Measurements from ENCODE around the gene SAMD15. TPM values are rescaled to one million over a fixed set of nuclear protein-coding genes. Genes with fewer than 3 reads are reported as not detected.
"Not testable (repeated sequence)": the region's sequence is repeated elsewhere in the genome, so short reads cannot be mapped to it uniquely, and the experiment has no call there.

SAMD15 gene
- polyA plus RNA-seq, 5 donors: 3.0 to 5.7 (median 3.5) TPM

DNA sequence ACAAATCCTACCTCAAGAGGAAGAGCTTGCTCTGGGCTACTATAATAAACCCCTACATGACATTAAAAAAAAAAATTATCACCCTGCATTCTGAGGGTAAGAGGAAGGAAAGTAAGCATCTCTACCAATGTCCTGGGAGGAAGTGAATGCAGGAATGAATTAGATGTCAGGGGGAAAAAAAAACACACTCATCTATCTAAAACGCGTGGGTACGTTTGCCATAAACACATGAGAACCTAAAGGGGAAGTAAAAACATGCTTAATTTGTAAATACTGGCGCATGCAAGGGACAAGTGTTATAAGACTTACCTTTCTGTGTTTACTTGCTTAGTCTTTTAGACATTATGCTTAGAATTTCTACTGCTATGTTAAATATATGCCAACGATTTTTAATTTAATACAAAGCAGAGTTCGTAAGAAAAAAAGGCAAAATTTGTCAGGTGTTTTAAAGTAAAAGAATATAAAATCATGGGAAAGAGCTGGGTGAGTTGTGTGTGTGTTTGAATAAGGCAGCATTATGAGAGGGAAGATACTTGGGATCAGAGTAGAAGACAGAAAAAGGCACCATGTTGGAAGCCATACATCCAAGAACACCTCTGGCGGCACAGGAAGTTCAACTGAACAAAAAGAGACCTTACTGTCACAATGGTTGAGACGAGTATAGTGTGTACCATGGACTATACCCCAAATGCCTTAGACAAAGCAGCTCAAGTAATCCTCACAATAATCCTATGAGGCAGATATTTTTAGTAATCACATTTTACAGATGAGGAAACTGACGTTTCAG, 1.8 kb upstream of the SAMD15 start:
- no peak for DNase-seq

DNA sequence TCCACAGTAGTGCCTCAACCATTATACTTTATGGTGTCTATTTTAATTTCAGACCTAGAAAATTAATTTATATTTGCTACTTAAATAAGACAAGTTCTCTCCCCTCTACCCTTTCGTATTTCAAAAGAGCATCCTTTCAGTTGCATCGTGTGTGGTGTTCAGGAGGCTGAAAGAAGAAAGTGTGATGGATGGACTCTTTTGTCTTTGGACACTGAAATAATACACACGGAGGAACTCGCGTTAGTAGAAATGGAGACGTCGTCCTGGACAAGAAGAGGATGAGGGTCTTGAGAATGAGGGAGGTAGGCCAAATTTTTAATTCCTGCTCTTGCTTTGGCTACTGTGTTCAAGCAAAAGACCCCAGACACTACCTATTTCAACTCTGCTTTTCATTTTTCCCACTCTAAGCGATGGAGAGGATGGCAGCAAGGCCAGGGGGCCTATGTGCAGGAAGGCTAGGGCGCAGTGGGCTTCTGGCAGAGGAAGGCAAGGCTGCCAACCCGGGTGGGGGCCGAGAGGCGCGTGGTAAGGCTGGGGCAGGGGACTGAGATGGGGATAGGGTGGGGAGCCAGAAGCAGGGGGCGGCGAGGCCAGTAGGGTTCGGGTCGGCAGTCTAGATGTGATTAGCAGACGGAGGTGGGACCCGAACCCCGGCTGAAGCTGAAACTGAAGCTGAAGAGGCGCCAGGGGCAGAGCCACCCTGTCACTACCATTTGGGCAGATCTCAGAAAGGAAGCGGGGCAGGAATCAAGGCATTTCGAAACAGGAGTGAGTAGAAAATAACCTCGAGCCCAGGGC, 1.0 kb upstream of the SAMD15 start:
- peak; percentile 1 to 30 for DNase-seq

DNA sequence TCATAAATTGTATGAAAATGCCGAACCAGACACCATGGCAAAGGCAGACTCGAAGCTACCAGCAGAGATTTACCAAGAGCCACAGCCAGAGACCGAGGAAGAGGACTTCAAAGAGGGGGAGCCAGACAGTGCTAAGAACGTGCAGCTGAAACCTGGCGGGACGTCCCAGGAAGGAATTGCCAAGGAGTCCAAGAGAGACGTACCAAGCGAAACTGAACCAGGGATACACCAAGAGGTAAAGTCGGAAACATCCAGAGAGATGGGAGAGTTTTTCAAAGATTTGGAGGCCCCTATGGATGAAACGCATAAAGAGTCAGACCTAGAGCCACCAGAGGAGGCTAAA, 294 bp downstream of the SAMD15 start:
- DNase-seq: no peak

DNA sequence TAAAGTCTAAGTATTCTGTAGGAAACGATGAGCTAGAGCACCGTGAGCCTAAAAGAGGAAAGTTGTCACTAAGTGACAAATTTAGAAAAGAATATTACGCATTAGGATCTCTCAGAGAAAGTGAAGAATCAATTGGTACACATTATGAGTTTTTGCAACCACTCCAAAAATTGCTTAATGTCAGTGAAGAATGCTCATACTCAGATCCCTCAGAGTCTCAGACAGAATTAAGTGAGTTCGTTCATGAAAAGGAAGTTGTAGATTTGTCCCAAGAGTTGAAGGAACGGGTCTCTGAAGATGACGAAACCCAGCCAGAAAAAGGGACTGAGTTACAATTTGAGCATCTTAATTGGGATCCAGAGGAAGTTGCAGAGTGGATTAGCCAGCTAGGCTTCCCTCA, 1.5 kb downstream of the SAMD15 start:
- no peak for DNase-seq

DNA sequence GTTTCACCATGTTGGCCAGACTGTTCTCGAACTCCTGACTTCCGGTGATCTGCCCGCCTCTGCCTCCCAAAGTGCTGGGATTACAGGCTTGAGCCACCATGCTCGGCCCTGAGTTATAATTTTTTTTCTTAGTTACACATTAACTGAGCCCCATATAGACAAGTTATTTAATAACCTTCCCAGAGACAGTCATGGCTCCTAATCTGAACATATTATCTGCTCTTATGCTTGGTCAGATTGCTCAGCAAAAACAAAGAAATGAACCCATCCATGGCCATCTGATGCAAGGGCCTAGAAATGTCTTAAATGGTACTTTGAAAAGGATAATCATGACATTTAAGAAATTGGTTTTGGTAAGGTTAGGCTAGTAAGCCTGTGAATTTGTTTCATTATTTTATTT, 13.0 kb downstream of the SAMD15 start:
- DNase-seq: no peak

DNA sequence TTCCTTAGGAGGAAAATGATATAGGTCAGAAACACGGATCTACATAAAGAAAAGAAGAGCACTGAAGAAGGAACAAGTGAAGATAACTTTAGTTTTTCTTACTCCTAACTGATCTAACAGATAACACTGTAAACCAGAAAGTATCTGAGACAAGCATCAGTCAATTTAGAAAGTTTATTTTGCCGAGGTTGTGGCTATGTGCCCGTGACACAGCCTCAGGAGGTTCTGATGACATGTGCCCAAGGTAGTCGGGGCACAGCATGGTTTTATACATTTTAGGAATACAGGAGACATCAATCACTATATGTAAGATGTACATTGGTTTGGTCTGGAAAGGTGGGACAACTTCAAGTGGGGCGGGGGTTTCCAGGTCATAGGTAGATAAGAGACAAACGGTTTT, 23.0 kb downstream of the SAMD15 start:
- no peak for DNase-seq

DNA sequence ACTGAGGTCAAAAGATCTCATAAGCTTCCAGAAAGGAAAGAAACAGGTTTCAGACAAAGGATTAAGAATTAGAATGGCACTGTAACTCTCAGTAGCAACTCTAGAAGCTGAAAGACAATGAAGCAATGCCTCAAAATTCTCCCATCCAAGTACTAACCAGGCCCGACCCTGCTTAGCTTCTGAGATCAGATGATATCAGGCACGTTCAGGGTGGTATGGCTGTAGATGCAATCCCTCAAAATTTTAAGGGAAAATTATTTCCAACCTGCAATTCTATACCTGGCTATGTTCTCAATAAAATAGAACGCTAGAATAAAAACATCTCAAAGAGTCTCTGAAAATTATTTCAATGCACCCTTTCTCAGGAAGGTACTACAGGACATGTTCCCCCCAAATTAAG, 26.6 kb downstream of the SAMD15 start:
- no peak for DNase-seq

DNA sequence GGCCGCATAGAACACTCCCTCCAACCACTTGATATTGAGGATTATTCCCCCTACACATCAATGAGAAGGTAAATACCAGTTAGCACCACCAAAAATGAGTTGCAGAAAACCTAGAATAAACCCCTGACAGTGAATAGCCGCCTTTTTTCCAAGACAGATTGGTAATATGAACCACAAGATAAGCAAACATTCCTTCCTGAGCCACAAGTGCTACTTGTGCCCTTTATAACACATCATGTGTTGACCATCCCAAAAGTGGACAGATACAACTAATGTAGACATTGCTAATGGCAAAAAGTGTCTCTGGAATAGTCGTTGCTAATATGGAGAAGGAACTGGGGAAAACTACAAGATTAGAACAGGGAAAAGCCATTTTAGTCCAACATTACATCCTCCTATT, 28.9 kb downstream of the SAMD15 start:
- no peak for DNase-seq

DNA sequence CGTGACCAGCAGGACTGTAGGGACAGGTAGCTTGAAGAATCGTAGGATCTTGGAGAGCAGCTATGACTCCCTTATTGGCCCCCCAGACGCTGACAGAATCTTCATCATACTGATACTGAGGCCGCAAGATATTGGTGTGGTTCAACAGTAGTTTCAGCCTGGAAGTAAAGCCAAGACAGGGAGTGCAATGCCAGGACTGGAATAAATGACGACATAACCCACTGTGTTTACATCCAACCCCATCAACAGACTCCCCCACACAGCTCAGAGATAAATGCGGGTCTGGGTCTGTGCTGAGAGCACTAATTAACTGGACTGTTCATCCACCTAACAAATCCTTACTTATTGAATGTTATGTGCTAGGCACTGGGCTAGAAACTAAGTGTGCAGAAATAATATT, 29.5 kb downstream of the SAMD15 start:
- peak in 1 of 2 donors; percentile 6 for DNase-seq

DNA sequence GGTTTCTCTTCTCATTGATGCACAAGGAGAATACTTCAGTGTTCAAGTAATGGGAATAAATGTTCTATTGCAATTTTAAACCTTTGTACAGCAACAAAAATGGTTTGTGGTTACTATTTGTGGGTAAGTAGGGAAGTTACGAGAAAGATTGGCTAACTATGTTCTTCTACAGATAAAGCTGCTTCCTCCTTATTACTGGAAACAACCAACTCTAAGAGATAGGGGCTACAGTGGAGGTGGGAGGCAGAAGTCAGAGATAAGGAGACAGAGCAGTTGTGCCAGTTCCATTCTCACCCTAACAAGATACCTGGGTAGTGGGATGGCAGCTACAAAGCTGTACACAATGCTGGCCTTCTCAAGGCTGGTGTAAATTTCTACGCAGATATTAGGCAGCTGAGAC, 30.0 kb downstream of the SAMD15 start:
- DNase-seq: no peak

DNA sequence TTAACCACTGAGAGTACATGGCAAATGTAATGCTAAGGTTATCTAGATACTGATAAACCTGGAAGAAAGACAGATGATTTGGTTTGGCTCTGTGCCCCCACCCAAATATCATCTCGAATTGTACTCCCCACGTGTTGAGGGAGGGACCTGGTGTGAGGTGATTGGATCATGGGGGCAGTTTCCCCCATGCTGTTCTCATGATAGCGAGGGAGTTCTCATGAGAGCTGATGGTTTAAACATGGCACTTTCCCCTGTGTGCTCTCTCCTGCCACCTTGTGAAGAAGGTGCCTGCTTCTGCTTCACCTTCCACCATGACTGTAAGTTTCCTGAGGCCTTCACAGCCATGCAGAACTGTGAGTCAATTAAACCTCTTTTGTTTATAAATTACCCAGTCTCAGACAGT, 32.0 kb downstream of the SAMD15 start:
- DNase-seq: no peak

DNA sequence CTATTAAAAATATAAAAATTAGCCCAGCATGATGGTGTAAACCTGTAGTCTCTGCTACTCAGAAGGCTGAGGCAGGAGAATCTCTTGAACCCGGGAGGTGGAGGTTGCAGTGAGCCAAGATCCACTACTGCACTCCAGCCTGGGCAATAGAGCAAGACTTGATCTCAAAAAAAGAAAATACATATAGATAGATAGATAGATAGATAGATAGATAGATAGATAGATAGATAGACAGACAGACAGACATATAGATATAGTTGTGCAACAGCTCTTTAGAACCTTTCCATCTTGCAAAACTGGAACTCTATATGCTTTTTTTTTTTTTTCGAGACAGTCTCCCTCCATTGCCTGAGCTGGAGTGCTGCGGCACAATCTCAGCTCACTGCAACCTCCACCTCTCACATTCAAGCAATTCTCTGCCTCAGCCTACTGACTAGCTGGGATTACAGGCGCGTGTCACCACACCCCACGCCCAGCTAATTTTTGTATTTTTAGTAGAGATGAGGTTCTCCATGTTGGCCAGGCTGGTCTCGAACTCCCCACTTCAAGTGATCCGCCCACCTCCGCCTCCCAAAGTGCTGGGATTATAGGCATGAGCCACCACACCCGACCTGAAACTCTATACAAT, 38.3 kb downstream of the SAMD15 start:
- DNase-seq: not testable (repeated sequence)

DNA sequence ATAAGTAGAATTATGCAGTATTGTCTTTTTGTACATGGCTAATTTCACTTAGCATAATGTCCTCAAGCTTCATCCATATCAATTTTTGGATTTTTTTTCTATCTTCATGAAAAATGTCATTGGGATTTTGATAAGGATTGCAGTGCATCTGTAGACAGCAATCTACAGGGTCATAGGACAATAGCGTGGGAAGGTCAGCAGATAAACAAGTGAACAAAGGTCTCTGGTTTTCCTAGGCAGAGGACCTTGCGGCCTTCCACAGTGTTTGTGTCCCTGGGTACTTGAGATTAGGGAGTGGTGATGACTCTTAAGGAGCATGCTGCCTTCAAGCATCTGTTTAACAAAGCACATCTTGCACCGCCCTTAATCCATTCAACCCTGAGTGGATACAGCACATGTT, 38.9 kb downstream of the SAMD15 start:
- not testable (repeated sequence) for DNase-seq

DNA sequence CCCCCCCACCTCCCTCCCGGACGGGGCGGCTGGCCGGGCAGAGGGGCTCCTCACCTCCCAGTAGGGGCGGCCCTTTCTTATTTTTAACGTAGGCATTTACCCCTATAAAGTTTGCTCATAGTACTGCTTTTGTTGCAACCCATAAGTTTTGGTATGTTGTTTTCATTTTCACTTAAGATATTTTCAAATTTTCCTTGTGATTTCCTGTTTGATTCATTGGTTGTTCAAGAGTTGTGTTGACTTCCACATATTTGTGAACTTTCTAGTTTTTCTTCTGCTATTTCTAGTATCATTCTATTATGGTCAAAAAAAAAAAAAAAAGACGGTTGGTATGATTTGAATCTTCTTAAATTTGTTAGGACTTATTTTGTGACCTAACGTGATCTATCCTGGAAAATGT, 39.7 kb downstream of the SAMD15 start:
- no peak for DNase-seq

DNA sequence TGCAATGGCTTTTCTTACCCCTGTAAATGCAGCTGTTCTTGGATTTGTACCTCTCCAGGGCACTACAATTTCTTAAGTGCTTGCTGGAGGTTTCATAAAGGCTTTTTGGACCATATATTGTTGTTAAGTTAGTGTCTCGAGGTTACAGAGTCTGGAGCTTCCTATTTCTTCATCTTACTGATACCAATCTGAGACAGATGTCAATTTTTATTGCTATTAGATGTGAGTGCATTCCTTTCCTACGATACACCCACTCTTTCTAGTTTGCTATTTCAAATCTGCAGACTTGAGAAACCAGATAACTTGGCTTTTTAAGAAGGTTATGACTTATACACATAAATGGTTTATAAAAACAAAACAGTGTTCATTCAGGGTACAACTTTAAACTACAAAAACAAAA, 44.0 kb downstream of the SAMD15 start:
- DNase-seq: no peak

DNA sequence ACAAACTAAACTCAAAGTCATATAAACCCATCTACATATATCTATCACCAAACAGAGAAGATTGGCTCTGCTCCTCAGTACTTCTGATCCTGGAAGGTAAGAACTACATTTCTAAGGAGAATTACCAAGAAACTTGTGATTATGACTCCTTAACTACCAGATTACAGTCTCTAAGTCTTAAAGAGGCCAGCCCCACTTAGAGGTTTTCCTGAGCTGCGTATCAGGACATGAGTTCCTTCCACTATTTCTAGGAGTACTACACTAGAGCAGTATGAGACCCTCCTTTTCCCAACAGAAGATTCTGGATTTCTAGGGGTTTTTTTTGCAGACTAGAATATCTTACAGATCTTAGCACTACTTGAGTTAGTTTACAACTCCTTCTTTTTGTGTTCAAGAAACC, 46.2 kb downstream of the SAMD15 start, which contains the start of gene NOXRED1:
Gene NOXRED1, minus strand, starts transcription at position 101 of the 400 bp plus-strand sequence. CDS start 634 bp downstream, outside the sequence.
- DNase-seq: no peak

DNA sequence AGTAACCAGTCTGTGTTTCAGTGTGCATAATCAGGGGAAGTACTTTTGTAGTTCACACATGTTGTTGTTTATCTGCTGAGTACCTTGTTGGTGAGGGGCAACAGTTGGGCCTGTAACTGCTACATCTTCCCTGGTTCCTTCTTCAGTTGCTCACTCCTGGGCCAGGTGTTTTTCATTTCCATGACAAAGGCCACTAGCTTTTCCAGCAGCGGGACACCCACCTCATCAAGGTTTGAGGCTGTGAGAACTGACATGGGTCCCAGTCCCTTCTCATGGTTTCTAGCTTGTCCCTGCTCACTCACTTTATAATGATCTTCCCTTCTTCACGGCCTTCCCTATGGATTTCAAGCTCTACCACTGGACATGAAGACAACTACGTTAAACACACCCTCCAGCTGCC, 47.7 kb downstream of the SAMD15 start:
- DNase-seq: no peak

DNA sequence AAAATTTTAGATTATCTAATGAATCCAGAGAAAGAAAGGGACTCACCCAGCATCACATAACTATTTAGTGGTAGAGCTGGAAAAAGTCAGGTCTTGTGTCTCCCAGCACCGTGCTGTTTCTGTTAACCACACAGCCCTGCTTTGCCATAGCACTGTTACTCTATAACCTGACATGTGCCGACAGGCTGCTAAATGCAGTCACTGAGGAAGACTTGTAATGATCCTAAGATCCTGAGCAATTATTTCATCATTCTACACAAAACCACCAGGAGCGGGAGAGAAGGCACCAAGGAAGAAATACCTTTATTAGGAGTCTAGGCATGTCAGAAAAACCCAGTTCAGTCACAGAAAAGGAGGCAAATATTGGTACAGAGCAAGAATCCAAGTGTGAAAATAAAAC, 49.2 kb downstream of the SAMD15 start:
- DNase-seq: no peak

DNA sequence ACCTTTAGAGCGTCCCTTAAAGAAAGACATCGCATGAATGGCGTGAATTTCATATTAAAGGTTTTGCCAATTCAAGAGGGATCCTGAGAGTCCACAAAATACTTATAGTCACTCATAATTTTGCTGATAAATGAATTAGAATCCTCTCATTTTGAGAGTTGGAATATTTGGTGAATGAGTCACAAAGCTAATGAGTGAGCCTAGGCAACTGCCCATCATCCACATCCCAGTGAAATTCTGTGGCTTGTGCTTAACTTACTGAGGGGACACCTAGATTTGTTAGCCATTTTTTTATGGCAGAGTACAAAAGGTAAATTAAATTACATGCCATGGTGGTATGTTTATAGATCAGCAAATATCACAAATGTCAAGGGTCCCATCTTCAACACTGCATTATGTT, 58.9 kb downstream of the SAMD15 start:
- no peak for DNase-seq

DNA sequence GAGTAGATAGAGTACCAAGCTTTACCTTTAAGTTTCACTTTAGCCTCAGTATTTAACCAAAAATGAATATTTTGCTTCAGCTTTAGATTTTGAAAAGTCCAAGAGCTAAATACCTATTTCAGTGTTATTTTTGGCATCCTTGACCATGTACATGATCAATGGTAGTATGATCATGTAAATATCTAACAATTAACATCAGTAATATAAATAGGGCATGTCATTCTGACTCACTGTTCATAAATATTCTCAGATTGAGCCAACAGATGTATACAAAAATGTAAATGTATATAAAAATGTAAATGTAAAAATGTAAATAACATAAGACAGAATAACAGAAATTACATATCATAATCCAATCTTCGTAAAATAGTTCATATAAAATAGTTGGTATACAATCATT, 61.4 kb downstream of the SAMD15 start:
- no peak for DNase-seq

DNA sequence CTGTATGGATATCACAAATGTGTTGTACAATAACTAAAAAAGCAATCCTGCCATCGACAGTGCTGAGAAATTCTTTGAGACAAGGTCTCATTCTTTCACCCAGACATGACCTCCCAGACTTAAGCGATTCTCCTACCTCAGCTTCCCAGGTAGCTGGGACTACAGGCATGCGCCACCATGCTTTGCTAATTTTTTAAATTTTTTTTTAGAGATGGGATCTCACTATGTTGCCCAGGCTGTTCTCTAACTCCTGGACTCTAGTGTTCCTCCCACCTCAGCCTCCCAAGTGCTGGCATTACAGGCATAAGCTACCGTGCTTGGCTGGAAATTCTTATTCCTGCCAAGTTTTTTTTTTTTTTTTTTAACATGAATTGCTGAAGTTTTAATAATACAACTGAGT, 62.7 kb downstream of the SAMD15 start:
- no peak for DNase-seq

Measured in right lung (tissue), 5 donors.